Astrocyte (in vitro differentiated cells and primary cell): ENCODE measurements around the gene SMIM41. TPM values are rescaled to one million over a fixed set of nuclear protein-coding genes. Genes with fewer than 3 reads are reported as not detected.

Source experiments
- DNase-seq: peaks from one replicate; pipeline ENCODE4 v3.0.0-alpha.2; 2010; ENCODE audit warnings: low read depth
- FAIRE-seq: peaks from 2 replicates; lab custom pipeline; 2011; peaks lifted over from hg19 to GRCh38; lab: Jason Lieb, UNC
- H2AFZ ChIP-seq: 2 replicates; pipeline ENCODE4 v1.6.0; 2012; ENCODE audit warnings: low read depth, low read length, inconsistent platforms
- H3K27ac ChIP-seq: 2 replicates; pipeline ENCODE4 v1.5.1; 2011; ENCODE audit warnings: low read depth, low read length, inconsistent platforms
- H3K27me3 ChIP-seq: 2 replicates; pipeline ENCODE4 v1.6.0; 2011; ENCODE audit warnings: low read length, inconsistent platforms; ENCODE audit not compliant: insufficient read depth
- H3K36me3 ChIP-seq: 2 replicates; pipeline ENCODE4 v1.5.1; 2011; ENCODE audit warnings: low read length, inconsistent platforms; ENCODE audit not compliant: insufficient read depth
- H3K4me1 ChIP-seq: 2 replicates; pipeline ENCODE4 v1.5.1; 2011; ENCODE audit warnings: low read length, inconsistent platforms; ENCODE audit not compliant: insufficient read depth
- H3K4me2 ChIP-seq: 2 replicates; pipeline ENCODE4 v1.6.0; 2012; ENCODE audit warnings: low read length, inconsistent platforms
- H3K4me3 ChIP-seq: 2 replicates; pipeline ENCODE4 v1.5.1; 2011; ENCODE audit warnings: low read depth, mild to moderate bottlenecking, low read length, inconsistent platforms; ENCODE audit not compliant: insufficient read depth
- H3K79me2 ChIP-seq: 2 replicates; pipeline ENCODE4 v1.6.0; 2012; ENCODE audit warnings: mild to moderate bottlenecking, low read length, inconsistent platforms; ENCODE audit not compliant: insufficient read depth
- H3K9ac ChIP-seq: 2 replicates; pipeline ENCODE4 v1.6.0; 2012; ENCODE audit warnings: mild to moderate bottlenecking, low read length, inconsistent platforms
- H3K9me3 ChIP-seq: 2 replicates; pipeline ENCODE4 v1.5.1; 2012; ENCODE audit warnings: low read depth, mild to moderate bottlenecking, low read length, inconsistent platforms; ENCODE audit not compliant: insufficient read depth
- H4K20me1 ChIP-seq: 2 replicates; pipeline ENCODE4 v1.6.0; 2012; ENCODE audit warnings: low read length, inconsistent platforms; ENCODE audit not compliant: insufficient read depth
- H3K27ac Mint-ChIP-seq: one replicate; pipeline ENCODE4 v1.8.0; 2021; ENCODE audit warnings: mild to moderate bottlenecking, mixed read lengths; ENCODE audit not compliant: unreplicated experiment
- H3K27me3 Mint-ChIP-seq: one replicate; pipeline ENCODE4 v1.8.0; 2021; ENCODE audit warnings: low read depth, mixed read lengths; ENCODE audit not compliant: unreplicated experiment
- H3K36me3 Mint-ChIP-seq: one replicate; pipeline ENCODE4 v1.8.0; 2021; ENCODE audit warnings: low read depth, mixed read lengths; ENCODE audit not compliant: unreplicated experiment
- H3K4me1 Mint-ChIP-seq: one replicate; pipeline ENCODE4 v1.8.0; 2021; ENCODE audit warnings: low read depth, mixed read lengths; ENCODE audit not compliant: unreplicated experiment
- H3K4me3 Mint-ChIP-seq: one replicate; pipeline ENCODE4 v1.8.0; 2021; ENCODE audit warnings: mild to moderate bottlenecking, moderate library complexity, mixed read lengths; ENCODE audit not compliant: unreplicated experiment
- H3K9me3 Mint-ChIP-seq: one replicate; pipeline ENCODE4 v1.8.0; 2021; ENCODE audit warnings: mild to moderate bottlenecking, mixed read lengths; ENCODE audit not compliant: unreplicated experiment
- CTCF ChIP-seq: IDR thresholded peaks from 2 replicates; pipeline ENCODE4 v1.5.1; 2011; ENCODE audit warnings: low read depth, mild to moderate bottlenecking, inconsistent platforms, low read length, moderate library complexity; ENCODE audit not compliant: insufficient read depth
- EZH2 ChIP-seq: IDR thresholded peaks from 2 replicates; pipeline ENCODE4 v1.6.1; 2012; ENCODE audit warnings: mild to moderate bottlenecking, low read length, inconsistent platforms; ENCODE audit not compliant: insufficient read depth
- total RNA-seq: library from RNA; stranded (reverse); gene quantifications from 2 replicates; pipeline ENCODE4 v1.2.1, GENCODE V29; 2021

SMIM41 gene
- total RNA-seq, 1 donor from 2014 or later: 0.18 TPM

- Histone ChIP-seq H3K79me2 (no peaks in the 10 kb centered on the region), H3K4me2 (peak overlapping the region; percentile 30)
- no peak overlapping the region for H3K27ac Mint-ChIP-seq
Observed at GRCh38 chr12:52063981-52064649, 15.4 kb upstream of the SMIM41 start.

GRCh38 chr12:52066346-52067080, 13.0 kb upstream of the SMIM41 start:
- TF ChIP-seq CTCF (no peak), EZH2 (no peak)
- H3K36me3 Mint-ChIP-seq: no peaks in the 10 kb centered on the region
- H3K4me1 Mint-ChIP-seq: peaks cover 4% of the 10 kb centered on the region
- H3K4me1 ChIP-seq: peaks cover 21% of the 10 kb centered on the region
- peaks cover 14% of the 10 kb centered on the region for H4K20me1 ChIP-seq
- no peak overlapping the region for H3K4me2 ChIP-seq
- FAIRE-seq: no peak
- H3K79me2 ChIP-seq: peaks cover 18% of the 10 kb centered on the region
- H3K27ac Mint-ChIP-seq: no peak overlapping the region
- H3K9ac ChIP-seq: no peak overlapping the region
- H3K4me3 ChIP-seq: no peak overlapping the region
- H3K36me3 ChIP-seq: no peaks in the 10 kb centered on the region
- H3K27ac ChIP-seq: no peak overlapping the region
- H3K27me3 Mint-ChIP-seq: peaks cover 20% of the 10 kb centered on the region
- H3K27me3 ChIP-seq: no peaks in the 10 kb centered on the region
- H3K9me3 ChIP-seq: no peaks in the 10 kb centered on the region
- DNase-seq: no peak
- peak overlapping the region; percentile 7 for H2AFZ ChIP-seq
- H3K4me3 Mint-ChIP-seq: peak overlapping the region; percentile 23
- no peaks in the 10 kb centered on the region for H3K9me3 Mint-ChIP-seq

More at GRCh38 chr12:52063981-52064649, 15.4 kb upstream of the SMIM41 start:
- Histone ChIP-seq H2AFZ (peak overlapping the region; percentile 14), H3K27ac (peak overlapping the region; percentile 72), H3K9me3 (no peaks in the 10 kb centered on the region), H3K27me3 (no peaks in the 10 kb centered on the region), H3K9ac (peak overlapping the region; percentile 68), H4K20me1 (no peaks in the 10 kb centered on the region), H3K4me3 (no peak overlapping the region), H3K36me3 (no peaks in the 10 kb centered on the region), H3K4me1 (peaks cover 13% of the 10 kb centered on the region)
- no peak for FAIRE-seq
- peaks cover 23% of the 10 kb centered on the region for H3K27me3 Mint-ChIP-seq
- TF ChIP-seq EZH2: no peak
- no peak for TF ChIP-seq CTCF
- H3K4me3 Mint-ChIP-seq: peak overlapping the region; percentile 20
- H3K9me3 Mint-ChIP-seq: no peaks in the 10 kb centered on the region
- H3K36me3 Mint-ChIP-seq: no peaks in the 10 kb centered on the region
- H3K4me1 Mint-ChIP-seq: no peaks in the 10 kb centered on the region
- peak; percentile 84 for DNase-seq

- TF ChIP-seq EZH2 (no peak), CTCF (no peak)
- H3K27me3 ChIP-seq: no peaks in the 10 kb centered on the region
- H4K20me1 ChIP-seq: peaks cover 19% of the 10 kb centered on the region
- Mint-ChIP-seq H3K27ac (no peak overlapping the region), H3K4me1 (peaks cover 6% of the 10 kb centered on the region), H3K9me3 (no peaks in the 10 kb centered on the region), H3K4me3 (peak overlapping the region; percentile 23), H3K27me3 (peaks cover 20% of the 10 kb centered on the region), H3K36me3 (peaks cover under 1% of the 10 kb centered on the region)
- peaks cover 23% of the 10 kb centered on the region for H3K79me2 ChIP-seq
- H3K4me3 ChIP-seq: no peak overlapping the region
- no peaks in the 10 kb centered on the region for H3K36me3 ChIP-seq
- DNase-seq (no peak), FAIRE-seq (no peak)
- peaks cover 21% of the 10 kb centered on the region for H3K4me1 ChIP-seq
- no peak overlapping the region for H3K27ac ChIP-seq
- no peak overlapping the region for H3K4me2 ChIP-seq
- peak overlapping the region; percentile 7 for H2AFZ ChIP-seq
- H3K9me3 ChIP-seq: no peaks in the 10 kb centered on the region
- no peak overlapping the region for H3K9ac ChIP-seq
Observed at GRCh38 chr12:52067081-52067374, 12.5 kb upstream of the SMIM41 start.
